Lung (tissue), 12 donors: Measurements from ENCODE around the gene PACS1. TPM values are rescaled to one million over a fixed set of nuclear protein-coding genes. Genes with fewer than 3 reads are reported as not detected.

Experiments used
- ATAC-seq: fragments of 200-7000 bp; cut with Tn5 transposase; one replicate; pipeline ENCODE4 v1.9.1; 2020; ENCODE audit warnings: moderate number of reproducible peaks; ENCODE audit not compliant: insufficient read depth, low FRiP score
- DNase-seq, 3 donors: peaks; one replicate each; pipeline ENCODE4 v3.0.0-alpha.2; 2013 to 2017
- H3K27ac ChIP-seq, 2 donors: one replicate each; pipeline ENCODE4 v1.5.1; 2013; ENCODE audit warnings: mild to moderate bottlenecking in 2 of 2, moderate library complexity in 2 of 2, control low read depth in 1 of 2, inconsistent platforms in 1 of 2, low read depth in 1 of 2, low read length in 1 of 2
- H3K27me3 ChIP-seq, 3 donors: one replicate each; pipeline ENCODE4 v1.5.1; 2013; ENCODE audit warnings: low read length in 2 of 3; ENCODE audit not compliant: control insufficient read depth in 3 of 3, insufficient read depth in 3 of 3
- H3K36me3 ChIP-seq, 4 donors: one replicate each; pipeline ENCODE4 v1.5.1; 2013; ENCODE audit warnings: low read length in 4 of 4, mild to moderate bottlenecking in 1 of 4, moderate library complexity in 1 of 4; ENCODE audit not compliant: control insufficient read depth in 4 of 4, insufficient read depth in 4 of 4
- H3K4me1 ChIP-seq, 5 donors: one replicate each; pipeline ENCODE4 v1.5.1; 2013; ENCODE audit warnings: low read length in 5 of 5, mild to moderate bottlenecking in 2 of 5, moderate library complexity in 1 of 5; ENCODE audit not compliant: control insufficient read depth in 5 of 5, insufficient read depth in 5 of 5
- H3K4me3 ChIP-seq: one replicate; pipeline ENCODE4 v1.5.1; 2013; ENCODE audit warnings: mild to moderate bottlenecking, control low read depth, moderate library complexity
- H3K9ac ChIP-seq, 2 donors: one replicate each; pipeline ENCODE4 v1.5.1; 2013; ENCODE audit warnings: low read length in 2 of 2, control low read depth in 1 of 2; ENCODE audit not compliant: insufficient read depth in 1 of 2
- H3K9me3 ChIP-seq, 4 donors: one replicate each; pipeline ENCODE4 v1.5.1; 2013; ENCODE audit warnings: low read length in 3 of 4, mild to moderate bottlenecking in 1 of 4, moderate library complexity in 1 of 4; ENCODE audit not compliant: control insufficient read depth in 4 of 4, insufficient read depth in 3 of 4
- CTCF ChIP-seq: IDR thresholded peaks from 2 replicates; pipeline ENCODE4 v1.5.1; 2012; ENCODE audit warnings: mild to moderate bottlenecking; ENCODE audit errors: control extremely low read depth, extremely low read depth
- WGBS, 2 donors: extraction: QIAGEN DNeasy Blood & Tissue Kit; methylation state at CpG; one replicate each; pipeline ENCODE4 v1.1.7; 2013; 5-methylcytosine and 5-hydroxymethylcytosine counted together
- polyA plus RNA-seq, 2 donors: library from polyadenylated mRNA; stranded (reverse); fragments of 200-250 nt; gene quantifications; one replicate each; pipeline ENCODE4 v1.2.1, GENCODE V29; 2013
- total RNA-seq, 2 donors: library from RNA; depleted of rRNA in 1 of 2; stranded (reverse); fragments of >200 nt in 1 of 2; gene quantifications; one replicate each; pipeline ENCODE4 v1.2.1, GENCODE V29; 2014 to 2021
- donor health status: control.
- donor health status: control.
- donor health status: Bipolar disorder and iron deficiency.
- donor health status: healthy.
- donor health status: DM: yes; HTN: yes; CAD: no.

PACS1 gene
- total and polyA plus RNA-seq, 4 donors = 22.2 to 48.8 (median 34.7) TPM

GRCh38 chr11:66051766-66052663, 18.1 kb upstream of the PACS1 start, which contains the start of gene SF3B2:
SF3B2 (plus strand) TSS chr11:66052364; CDS start chr11:66052385, 21 bp downstream.
- 0% methylated on average over 68 to 84 of the region's 84 CpGs for WGBS, 2 donors
- ATAC-seq = peak; percentile 96

GRCh38 chr11:66052664-66052982, 17.4 kb upstream of the PACS1 start:
- peaks cover 4 to 20% (median 8%) of the 10 kb centered on the region in 5 donors for H3K4me1 ChIP-seq
- peaks cover 12 to 22% (median 19%) of the 10 kb centered on the region in 4 donors for H3K36me3 ChIP-seq
- WGBS, 2 donors = 1% methylated on average over 17 of the region's 17 CpGs
- H3K4me3 ChIP-seq = peak overlapping the region; percentile 100
- DNase-seq = peak in 1 of 3 donors; percentile 9
- ATAC-seq = no peak
- peak overlapping the region; percentile 47 to 91 for H3K27ac ChIP-seq
- peaks cover 0 to 8% (median 5%) of the 10 kb centered on the region in 3 donors for H3K27me3 ChIP-seq
- peak overlapping the region; percentile 89 to 91 for H3K9ac ChIP-seq
- no peak for TF ChIP-seq CTCF
- H3K9me3 ChIP-seq = peaks cover 0 to 2% (median 0%) of the 10 kb centered on the region in 4 donors

More at GRCh38 chr11:66051766-66052663, 18.1 kb upstream of the PACS1 start, which contains the start of gene SF3B2:
- Histone ChIP-seq H3K4me3 (peak within 1 kb of the TSS; percentile 100), H3K9me3 (peaks cover 0 to 2% (median 0%) of the 10 kb centered on the region in 4 donors), H3K36me3 (peaks cover 9 to 18% (median 15%) of the 10 kb centered on the region in 4 donors), H3K4me1 (peaks cover 4 to 20% (median 8%) of the 10 kb centered on the region in 5 donors), H3K27ac (peak within 1 kb of the TSS; percentile 92), H3K9ac (peak within 1 kb of the TSS; percentile 89 to 91), H3K27me3 (peaks cover 0 to 11% (median 5%) of the 10 kb centered on the region in 3 donors)
- peak; percentile 98 to 99 (median 99) for DNase-seq
- no peak for TF ChIP-seq CTCF

GRCh38 chr11:66055021-66055420, 15.1 kb upstream of the PACS1 start:
- Histone ChIP-seq H3K36me3 (peaks cover 34 to 43% (median 41%) of the 10 kb centered on the region in 4 donors), H3K9ac (no peak overlapping the region), H3K4me3 (no peak overlapping the region), H3K9me3 (peaks cover 0 to 2% (median 0%) of the 10 kb centered on the region in 4 donors), H3K27me3 (no peaks in the 10 kb centered on the region), H3K27ac (no peak overlapping the region), H3K4me1 (peaks cover 4 to 20% (median 8%) of the 10 kb centered on the region in 5 donors)
- 98% methylated on average over 7 of the region's 7 CpGs for WGBS, 2 donors
- DNase-seq = no peak
- ATAC-seq = no peak
- no peak for TF ChIP-seq CTCF
